DMS 273 (cell line): Measurements from ENCODE around the gene GOLGA6L10.
"Not testable (repeated sequence)": the region's sequence is repeated elsewhere in the genome, so short reads cannot be mapped to it uniquely, and the experiment has no call there.

ENCODE experiments used
- DNase-seq: peaks from one replicate; lab custom pipeline; 2025; ENCODE audit not compliant: unreplicated experiment; lab: John Stamatoyannopoulos, UW

GOLGA6L10 gene

GRCh38 chr15:82343851-82344250, 5.4 kb downstream of the GOLGA6L10 start:
- DNase-seq: not testable (repeated sequence)

- not testable (repeated sequence) for DNase-seq
These were observed 6.5 kb downstream of the GOLGA6L10 start for GRCh38 chr15:82342632-82343374.

DNA sequence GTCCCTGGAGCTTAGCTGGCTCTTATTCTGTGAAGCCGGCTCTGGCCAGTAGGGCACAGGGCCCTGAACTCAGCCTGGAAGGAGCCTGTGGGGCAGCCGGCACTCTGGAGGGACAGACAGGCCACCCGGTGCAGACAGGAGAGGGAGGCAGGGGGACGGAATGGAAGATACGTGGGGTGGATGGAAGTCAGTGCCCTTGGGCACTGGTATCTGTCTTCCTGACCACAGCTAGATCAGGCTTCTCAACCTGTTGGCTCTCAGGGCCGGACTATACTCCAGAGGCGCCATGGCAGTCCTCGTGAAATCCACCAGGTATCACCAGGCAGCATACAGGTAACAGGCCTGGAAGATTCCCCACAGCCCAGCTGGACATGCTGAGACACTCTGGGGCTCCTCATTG, 10.7 kb downstream of the GOLGA6L10 start:
- DNase-seq: not testable (repeated sequence)

- not testable (repeated sequence) for DNase-seq
These were observed 11.2 kb downstream of the GOLGA6L10 start for GRCh38 chr15:82338053-82338452.

DNA sequence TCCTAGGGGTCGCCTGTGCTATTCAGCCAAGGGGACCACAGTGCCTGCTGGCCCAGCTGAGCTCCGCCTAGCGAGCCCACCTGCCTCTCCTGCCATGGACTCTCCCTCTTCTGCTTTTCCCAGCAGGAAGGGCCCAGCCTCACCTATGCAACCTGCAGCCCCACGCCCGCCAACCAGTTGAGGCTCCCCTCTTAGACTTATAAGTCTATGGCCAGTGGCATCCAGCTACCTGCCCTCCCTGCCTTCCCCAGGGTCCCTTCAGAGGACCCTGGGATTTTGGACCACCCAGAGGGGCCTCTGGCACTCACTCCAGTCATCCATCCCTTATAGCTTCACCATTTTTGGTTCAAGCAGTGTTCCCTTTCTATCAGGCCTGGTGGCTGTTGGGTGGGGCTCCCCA, 12.2 kb downstream of the GOLGA6L10 start:
- not testable (repeated sequence) for DNase-seq

DNA sequence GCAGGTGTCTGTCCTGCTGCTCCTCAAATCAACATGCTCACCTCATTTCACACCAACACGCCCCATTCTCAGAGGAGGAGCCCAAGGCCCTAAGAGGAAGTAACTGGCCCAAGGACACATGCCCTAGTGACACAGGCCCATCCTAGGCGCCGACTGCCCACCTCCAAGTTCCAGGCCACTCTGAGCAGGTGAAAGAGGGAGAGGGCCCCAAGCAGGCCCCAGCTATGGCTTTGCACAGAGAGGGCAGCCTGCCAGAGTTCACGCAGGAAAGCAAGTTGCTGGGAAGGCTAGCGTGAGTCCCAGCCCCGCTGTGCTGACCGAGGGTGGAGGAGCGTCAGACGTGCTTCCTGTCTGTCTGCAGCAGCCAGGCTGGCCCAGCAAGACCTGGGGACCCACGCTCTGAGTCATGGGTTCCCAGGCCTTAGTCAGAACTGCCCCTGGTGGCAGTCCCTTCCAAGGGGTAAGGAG, 13.1 kb downstream of the GOLGA6L10 start:
- not testable (repeated sequence) for DNase-seq

DNA sequence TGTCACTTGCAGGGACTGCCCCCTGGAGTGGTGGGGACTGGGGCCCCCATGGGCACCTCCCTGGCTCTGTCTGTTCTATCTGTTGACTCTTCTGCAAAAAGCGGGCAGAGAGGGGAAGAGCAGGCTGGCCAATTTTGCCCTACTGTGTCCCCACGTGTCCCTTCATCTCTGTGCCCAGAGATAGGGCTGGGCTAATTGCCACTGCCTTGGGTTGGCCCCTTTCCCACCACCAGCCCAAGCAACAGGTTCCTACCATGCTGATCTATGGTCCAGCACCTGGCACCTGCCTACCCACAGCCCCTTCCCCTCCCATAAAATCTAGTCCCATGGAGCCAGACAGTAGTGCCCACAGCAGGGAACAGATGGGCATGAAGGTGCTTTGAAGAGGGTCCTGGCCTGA, 14.3 kb downstream of the GOLGA6L10 start:
- DNase-seq: not testable (repeated sequence)

- not testable (repeated sequence) for DNase-seq
These were observed 14.7 kb downstream of the GOLGA6L10 start for GRCh38 chr15:82334554-82334932.

DNA sequence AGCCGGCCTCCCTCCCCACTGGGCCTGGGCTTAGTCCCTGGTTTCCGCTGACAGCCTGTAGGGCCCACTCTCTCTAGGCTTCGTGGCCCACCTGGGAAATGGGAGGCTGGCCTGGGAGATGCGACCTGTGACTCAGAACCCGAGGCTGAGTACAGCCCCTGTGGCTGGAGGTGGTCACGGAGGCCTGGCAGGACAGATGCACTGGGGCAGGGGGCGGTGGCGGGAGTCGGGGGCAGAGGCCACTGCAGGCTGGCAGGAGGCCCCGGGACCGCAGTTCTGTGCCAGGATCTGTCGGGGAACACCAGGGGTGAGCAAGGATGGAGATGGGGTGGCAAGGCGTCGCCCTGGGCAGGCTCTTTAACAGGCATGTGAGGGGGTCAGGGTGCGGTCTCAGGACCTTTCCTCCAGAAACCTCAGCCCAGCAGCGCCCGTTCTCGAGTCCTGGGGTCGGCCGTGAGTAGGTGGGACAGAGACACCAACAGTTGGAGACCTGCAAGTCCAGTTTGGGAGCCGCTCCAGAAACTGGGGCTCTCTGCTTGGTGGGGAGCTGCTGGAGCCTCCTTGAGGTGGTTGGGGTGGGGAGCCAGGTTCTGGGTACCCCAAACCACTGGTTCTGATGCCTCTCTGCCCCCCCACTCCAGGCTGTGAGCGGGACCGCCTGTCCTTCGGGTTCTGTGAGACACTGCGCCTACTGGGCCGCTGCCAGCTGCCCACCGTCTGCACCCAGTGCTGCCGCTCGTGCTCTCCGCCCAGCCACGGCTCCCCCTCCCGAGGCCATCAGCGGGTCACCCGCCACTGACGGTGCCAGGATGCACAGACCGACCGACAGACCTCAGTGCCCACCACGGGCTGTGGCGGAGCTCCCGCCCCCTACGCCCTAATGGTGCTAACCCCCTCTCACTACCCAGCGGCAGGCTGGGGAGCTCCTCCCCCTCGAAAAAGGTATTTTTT, 15.4 kb downstream of the GOLGA6L10 start:
- DNase-seq: not testable (repeated sequence)

DNA sequence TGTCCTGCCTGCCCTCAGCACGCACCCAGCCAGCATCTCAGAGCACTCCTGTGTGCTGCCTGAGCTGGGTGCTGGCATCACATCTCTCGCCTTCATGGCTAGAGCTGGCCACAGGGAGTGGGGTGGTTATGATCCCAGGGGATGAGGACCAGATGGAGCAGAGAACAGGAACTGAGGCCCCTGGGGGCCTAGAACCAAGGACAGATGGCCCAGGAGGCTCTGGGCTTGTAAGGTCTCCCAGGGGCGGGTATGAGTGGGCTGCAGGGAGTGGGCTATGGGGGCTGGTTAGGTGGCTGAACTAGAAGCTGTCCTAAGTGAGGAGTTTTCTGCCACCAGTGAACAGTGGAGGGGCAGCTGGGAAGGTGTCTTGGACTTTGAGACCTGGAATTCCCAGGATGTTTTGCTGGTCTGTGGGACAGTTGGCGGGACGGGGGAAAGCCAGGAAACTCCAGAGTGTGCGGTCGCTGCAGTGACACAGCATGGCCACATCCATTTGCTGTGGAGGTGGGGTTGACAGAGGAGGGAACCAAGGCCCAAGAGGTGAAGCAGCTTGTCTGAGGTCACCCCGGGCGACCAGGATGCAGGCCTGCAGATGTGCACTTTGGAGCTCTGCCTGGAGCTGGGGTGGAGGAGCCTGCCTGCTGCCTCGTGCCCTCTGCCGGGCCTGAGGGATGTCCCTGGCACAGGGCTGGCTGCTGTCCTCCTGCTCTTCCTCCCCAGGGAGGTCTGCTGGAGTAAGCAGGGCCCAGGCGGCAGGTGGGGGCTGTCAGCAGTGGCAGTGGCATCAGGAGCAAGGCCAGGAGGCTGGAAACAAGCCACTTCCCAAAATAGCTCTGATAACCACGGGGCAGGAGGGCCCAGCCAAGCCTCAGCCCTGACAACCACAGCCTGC, 16.3 kb downstream of the GOLGA6L10 start:
- not testable (repeated sequence) for DNase-seq

DNA sequence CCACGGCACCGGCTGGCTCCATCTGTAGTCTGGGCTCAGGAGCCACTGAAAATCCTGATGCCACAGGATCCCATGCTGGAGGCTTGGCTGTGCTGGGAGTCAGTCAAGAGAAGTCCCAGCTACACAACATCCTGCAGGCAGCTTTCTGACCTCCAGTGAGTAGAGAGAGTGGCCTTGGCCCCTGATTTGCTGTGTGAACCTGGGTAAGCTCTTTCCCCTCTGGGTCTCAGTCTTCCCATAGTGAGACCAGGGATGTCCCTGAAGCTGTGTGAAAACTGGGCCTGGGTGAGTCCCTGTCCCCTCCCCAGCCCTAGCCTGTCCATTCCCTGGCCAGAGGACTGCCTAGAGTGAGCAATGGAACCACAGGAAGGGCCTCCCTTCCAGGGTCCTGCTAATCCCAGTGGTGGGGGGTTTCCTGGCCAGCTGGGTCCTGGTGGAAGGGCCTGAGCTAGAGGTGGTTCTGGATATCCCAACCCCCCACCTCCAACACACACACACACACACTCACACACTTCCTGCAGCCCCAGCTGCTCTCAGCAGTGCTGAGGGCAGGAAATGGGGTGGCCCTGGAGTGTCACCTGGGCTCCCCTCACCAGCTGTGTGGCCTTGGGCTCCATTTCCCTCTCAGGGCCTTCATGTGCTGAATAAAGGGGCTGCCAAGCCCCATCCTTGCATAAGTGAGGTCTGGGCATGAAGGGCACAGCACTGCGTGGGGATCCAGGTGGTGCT, 17.5 kb downstream of the GOLGA6L10 start:
- not testable (repeated sequence) for DNase-seq

GRCh38 chr15:82330921-82331320, 18.4 kb downstream of the GOLGA6L10 start:
- not testable (repeated sequence) for DNase-seq

GRCh38 chr15:82329039-82329438, 20.2 kb downstream of the GOLGA6L10 start:
- DNase-seq: not testable (repeated sequence)

DNA sequence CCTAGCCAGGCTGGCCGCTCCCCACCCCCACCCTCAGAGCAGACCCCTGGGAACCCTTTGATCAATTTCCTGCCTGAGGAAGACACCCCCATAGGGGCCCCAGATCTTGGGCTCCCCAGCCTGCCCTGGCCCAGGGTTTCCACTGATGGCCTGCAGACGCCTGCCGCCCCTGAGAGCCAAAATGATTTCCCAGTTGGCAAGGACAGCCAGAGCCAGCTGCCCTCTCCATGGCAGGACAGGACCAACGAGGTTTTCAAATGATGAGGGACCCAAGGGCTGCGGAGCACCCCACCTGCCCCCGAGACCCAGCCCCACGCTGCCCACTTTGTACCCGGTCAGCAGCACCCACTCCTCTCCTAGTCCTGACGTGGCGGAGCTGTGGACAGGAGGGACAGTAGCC, 21.9 kb downstream of the GOLGA6L10 start:
- DNase-seq: not testable (repeated sequence)

GRCh38 chr15:82326896-82327295, 22.4 kb downstream of the GOLGA6L10 start:
- not testable (repeated sequence) for DNase-seq

- DNase-seq: not testable (repeated sequence)
These were observed 23.6 kb downstream of the GOLGA6L10 start for GRCh38 chr15:82325646-82326045.

DNA sequence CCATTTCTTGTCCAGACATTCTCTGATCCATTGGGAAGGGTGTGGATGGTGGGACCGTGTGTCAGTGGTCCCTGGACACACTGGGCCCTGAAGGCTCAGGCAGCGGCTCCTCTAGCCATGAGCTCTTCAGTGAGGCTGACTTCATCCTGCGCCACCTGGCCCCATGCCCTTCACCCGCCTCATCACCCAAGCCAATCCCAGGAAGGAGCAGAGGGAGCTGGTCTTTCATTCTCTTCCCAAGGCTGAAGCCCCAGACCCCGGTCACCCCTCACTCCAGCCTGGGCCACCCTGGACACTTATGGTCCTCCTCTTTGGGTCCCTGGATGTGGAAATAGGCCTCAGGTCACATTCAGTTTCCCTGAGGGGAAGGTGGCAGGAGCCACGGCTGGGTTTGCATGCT, 24.4 kb downstream of the GOLGA6L10 start:
- DNase-seq: not testable (repeated sequence)

DNA sequence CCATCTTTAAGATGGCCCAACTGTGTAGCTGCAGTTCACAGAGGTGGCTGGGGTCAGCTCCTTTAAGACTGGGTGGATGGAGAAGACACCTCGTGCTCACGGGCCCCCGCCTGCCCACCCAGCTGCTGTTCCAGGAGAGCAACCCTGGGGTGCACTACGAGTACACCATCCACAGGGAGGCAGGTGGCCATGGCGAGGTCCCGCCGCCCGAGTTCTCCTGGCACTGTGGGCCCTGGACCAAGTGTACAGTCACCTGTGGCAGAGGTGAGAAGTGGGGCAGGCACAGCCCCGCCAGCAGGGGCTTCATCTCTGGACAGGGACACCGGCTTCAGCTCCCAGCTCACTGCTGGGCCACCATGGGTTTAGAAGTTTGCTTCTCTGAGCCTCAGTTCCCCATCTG, 26.8 kb downstream of the GOLGA6L10 start:
- not testable (repeated sequence) for DNase-seq

- not testable (repeated sequence) for DNase-seq
These were observed 28.4 kb downstream of the GOLGA6L10 start for GRCh38 chr15:82320861-82321260.
